ENCODE measurements around the gene CCDC170.

DNA sequence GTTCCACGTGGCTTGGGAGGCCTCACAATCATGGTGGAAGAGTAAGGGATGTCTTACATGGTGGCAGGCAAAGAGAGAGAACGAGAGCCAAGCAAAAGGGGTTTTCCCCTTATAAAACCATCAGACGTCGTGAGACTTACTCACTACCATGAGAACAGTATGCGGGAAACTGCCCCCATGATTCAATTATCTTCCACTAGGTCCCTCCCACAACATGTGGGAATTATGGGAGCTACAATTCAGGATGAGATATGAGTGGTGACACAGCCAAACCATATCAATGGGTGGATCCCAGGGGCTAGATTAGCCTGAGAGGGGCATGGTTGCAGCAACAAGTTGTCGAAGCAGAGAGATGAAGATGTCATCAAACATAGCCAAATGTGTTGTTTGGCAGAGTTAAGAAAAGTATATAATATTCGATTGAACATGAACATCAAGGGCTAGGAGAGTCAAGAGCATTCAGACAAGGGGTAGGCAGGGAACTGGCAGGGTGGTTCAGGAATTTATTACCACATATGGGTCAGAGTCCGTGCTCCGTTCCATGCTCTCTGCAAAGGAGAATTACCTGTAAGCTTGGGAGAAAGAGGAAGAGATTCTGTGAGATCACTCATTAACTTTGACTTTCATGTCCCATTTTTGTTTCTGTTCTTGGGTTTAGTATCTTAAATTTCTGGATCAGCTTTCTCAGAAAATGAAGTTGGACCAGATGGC, 98.8 kb downstream of the CCDC170 start:
- TF ChIP-seq, protein P1, sequence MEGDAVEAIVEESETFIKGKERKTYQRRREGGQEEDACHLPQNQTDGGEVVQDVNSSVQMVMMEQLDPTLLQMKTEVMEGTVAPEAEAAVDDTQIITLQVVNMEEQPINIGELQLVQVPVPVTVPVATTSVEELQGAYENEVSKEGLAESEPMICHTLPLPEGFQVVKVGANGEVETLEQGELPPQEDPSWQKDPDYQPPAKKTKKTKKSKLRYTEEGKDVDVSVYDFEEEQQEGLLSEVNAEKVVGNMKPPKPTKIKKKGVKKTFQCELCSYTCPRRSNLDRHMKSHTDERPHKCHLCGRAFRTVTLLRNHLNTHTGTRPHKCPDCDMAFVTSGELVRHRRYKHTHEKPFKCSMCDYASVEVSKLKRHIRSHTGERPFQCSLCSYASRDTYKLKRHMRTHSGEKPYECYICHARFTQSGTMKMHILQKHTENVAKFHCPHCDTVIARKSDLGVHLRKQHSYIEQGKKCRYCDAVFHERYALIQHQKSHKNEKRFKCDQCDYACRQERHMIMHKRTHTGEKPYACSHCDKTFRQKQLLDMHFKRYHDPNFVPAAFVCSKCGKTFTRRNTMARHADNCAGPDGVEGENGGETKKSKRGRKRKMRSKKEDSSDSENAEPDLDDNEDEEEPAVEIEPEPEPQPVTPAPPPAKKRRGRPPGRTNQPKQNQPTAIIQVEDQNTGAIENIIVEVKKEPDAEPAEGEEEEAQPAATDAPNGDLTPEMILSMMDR (IDR thresholded peaks at IDR 0.05): no peak
- TF ChIP-seq EP300 (IDR thresholded peaks at IDR 0.05) (no peak), POLR2A (IDR thresholded peaks at IDR 0.05) (no peak)
